ENCODE measurements around the gene ARHGEF26.

- TF ChIP-seq CTCF (IDR thresholded peaks at IDR 0.05) (no peak), POLR2A (IDR thresholded peaks at IDR 0.05) (no peak)
Measured at GRCh38 chr3:154129625-154130024, 8.4 kb downstream of the ARHGEF26 start.
